HG03103 (cell line): Measurements from ENCODE around the gene RPS6KA4.

Source experiments
- ATAC-seq: cut with Tn5 transposase; IDR thresholded peaks from one replicate; pipeline ENCODE4 v1.9.1; 2021; ENCODE audit warnings: low read depth; ENCODE audit not compliant: unreplicated experiment

Gene RPS6KA4

GRCh38 chr11:64362339-64362738 lies 3.4 kb downstream of the RPS6KA4 start:
- ATAC-seq = no peak

GRCh38 chr11:64364435-64364834 lies 5.5 kb downstream of the RPS6KA4 start:
- no peak for ATAC-seq

DNA sequence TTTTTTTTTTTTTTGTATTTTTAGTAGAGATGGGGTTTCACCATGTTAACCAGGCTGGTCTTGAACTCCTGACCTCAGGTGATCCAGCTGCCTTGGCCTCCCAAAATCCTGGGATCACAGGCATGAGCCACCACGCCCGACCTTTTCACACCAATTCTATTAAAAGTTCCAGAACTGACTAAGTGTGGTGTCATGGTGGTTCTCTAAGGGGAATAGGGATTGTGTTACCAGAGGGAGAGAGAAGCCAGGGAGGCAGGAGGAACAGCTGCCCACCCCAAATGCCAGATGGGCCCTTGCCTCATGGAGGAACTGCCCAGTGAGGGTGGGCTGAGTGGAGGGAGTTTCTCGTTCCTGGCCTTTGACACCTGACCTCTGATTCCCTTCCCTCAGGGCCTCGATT lies 5.9 kb downstream of the RPS6KA4 start:
- ATAC-seq = no peak

GRCh38 chr11:64366751-64367150 lies 7.8 kb downstream of the RPS6KA4 start:
- ATAC-seq = no peak

- ATAC-seq = no peak
These were observed 9.1 kb downstream of the RPS6KA4 start for GRCh38 chr11:64367931-64368672.

- no peak for ATAC-seq
These were observed 9.7 kb downstream of the RPS6KA4 start for GRCh38 chr11:64368673-64369074.

- no peak for ATAC-seq
These were observed 10.8 kb downstream of the RPS6KA4 start for GRCh38 chr11:64369440-64370421.

- no peak for ATAC-seq
These were observed 12.2 kb downstream of the RPS6KA4 start for GRCh38 chr11:64371201-64371600.

GRCh38 chr11:64372021-64372420 lies 13.1 kb downstream of the RPS6KA4 start:
- no peak for ATAC-seq

- ATAC-seq = no peak
These were observed 14.0 kb downstream of the RPS6KA4 start for GRCh38 chr11:64372802-64373597.

DNA sequence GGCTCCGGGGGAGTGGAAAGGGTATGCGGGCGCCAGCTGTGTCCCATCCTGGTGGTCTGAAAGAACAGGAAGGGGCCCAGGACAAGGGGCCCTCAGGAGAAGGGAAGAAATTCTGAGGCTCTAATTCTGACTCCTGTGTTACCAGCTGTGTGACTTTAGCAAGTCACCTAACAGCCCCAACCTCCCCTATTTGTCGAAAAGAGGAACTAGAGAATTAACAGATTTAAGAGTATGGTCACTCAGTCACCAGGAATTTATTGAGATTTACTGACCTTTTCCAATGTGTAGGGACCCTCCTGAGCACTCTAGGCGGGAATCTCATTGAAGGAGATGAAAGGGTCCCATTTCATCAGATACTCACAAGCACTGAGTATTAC lies 14.6 kb downstream of the RPS6KA4 start:
- no peak for ATAC-seq

DNA sequence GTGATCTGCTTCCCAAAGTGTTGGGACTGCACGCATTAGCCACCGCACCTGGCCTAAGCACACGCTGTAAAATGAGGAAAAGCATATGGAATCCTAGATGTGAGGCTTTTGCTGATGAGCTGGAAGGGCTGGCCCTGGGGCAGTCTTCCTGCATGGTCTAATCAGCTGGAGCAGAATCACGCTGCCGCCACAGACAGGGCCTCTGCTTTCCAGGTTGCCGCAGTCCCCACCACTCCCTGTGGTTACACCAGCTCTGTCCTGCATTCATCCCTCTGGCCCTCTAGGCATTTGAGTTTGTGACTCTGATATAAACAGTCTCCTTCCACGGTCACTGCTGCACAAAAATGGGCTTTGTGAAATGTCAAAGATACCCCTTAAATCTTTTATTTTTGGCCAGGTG lies 17.1 kb downstream of the RPS6KA4 start:
- ATAC-seq = no peak

GRCh38 chr11:64378335-64378880 lies 19.4 kb downstream of the RPS6KA4 start:
- ATAC-seq = no peak

- no peak for ATAC-seq
These were observed 20.2 kb downstream of the RPS6KA4 start for GRCh38 chr11:64379160-64379559.

- no peak for ATAC-seq
These were observed 21.1 kb downstream of the RPS6KA4 start for GRCh38 chr11:64379817-64380709.

GRCh38 chr11:64381350-64381749 lies 22.4 kb downstream of the RPS6KA4 start:
- no peak for ATAC-seq

- ATAC-seq = no peak
These were observed 23.1 kb downstream of the RPS6KA4 start for GRCh38 chr11:64382047-64382446.

DNA sequence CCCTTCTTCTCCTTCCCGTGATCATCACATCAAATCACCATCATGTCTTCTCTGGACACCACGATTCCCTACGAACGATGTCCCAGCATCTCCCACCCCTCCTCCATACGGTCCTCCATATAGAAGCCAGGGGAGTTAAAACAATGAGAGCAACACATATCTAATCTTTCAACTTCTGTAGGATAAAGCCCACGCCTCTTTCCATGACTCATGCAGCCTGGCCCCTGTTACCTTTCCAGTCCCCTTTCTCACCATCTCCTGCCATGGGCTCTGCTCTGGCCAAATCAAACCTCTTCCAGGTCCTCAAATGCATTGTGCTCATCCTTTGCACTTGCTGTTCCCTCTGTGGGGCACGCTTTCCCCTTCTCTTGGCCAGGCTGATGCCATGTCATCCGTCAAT lies 23.6 kb downstream of the RPS6KA4 start:
- ATAC-seq = no peak

GRCh38 chr11:64383580-64383979 lies 24.6 kb downstream of the RPS6KA4 start:
- ATAC-seq = no peak
